Cardiac muscle cell (in vitro differentiated cells and primary cell): ENCODE measurements around the gene TIGD2. TPM values are rescaled to one million over a fixed set of nuclear protein-coding genes. Genes with fewer than 3 reads are reported as not detected.

Experiments used
- DNase-seq, 2 donors: peaks; one replicate each; pipeline versions ENCODE4 v3.0.0 to v3.0.0-alpha.2; 2010 to 2017; ENCODE audit warnings: low read depth in 1 of 2, low spot score in 1 of 2
- H3K27ac ChIP-seq: fragments of 200-600 bp; sonication (generic); 2 replicates; pipeline ENCODE4 v1.5.1; 2016
- H3K27me3 ChIP-seq: fragments of 200-600 bp; sonication (generic); 2 replicates; pipeline ENCODE4 v1.6.0; 2016; ENCODE audit warnings: control low read depth
- H3K36me3 ChIP-seq: fragments of 200-600 bp; sonication (generic); 2 replicates; pipeline ENCODE4 v1.5.1; 2016; ENCODE audit warnings: control low read depth
- H3K4me1 ChIP-seq: fragments of 200-600 bp; sonication (generic); 2 replicates; pipeline ENCODE4 v1.8.1; 2017; ENCODE audit warnings: low read depth, mild to moderate bottlenecking, mixed run types
- H3K4me3 ChIP-seq: fragments of 200-600 bp; sonication (generic); 2 replicates; pipeline ENCODE4 v1.5.1; 2016; ENCODE audit warnings: mild to moderate bottlenecking
- H3K9me3 ChIP-seq: fragments of 200-600 bp; sonication (generic); 2 replicates; pipeline ENCODE4 v1.5.1; 2017; ENCODE audit warnings: low read depth, mild to moderate bottlenecking, control low read depth
- CTCF ChIP-seq: IDR thresholded peaks from 2 replicates; pipeline ENCODE4 v1.5.1; 2012; ENCODE audit warnings: low read depth, mild to moderate bottlenecking, low read length
- polyA plus RNA-seq: library from polyadenylated mRNA; unstranded; fragments of >200 nt; fragmentation: Nextera tagmentation; extraction: Ambion mirVana; gene quantifications from 2 replicates; pipeline ENCODE4 v1.2.1, GENCODE V29; 2016
- total RNA-seq: library from RNA; depleted of rRNA; stranded (reverse); fragments of >200 nt; gene quantifications from 2 replicates; pipeline ENCODE4 v1.2.3, GENCODE V29; 2016

TIGD2 gene
- total and polyA plus RNA-seq, 2 experiments from 2014 or later: 5.4 to 14.0 TPM

GRCh38 chr4:89110541-89110985 lies 770 bp upstream of the TIGD2 start:
- H3K36me3 ChIP-seq: no peaks in the 10 kb centered on the region
- TF ChIP-seq CTCF: no peak
- peak overlapping the region; percentile 50 for H3K4me3 ChIP-seq
- no peak overlapping the region for H3K27ac ChIP-seq
- H3K27me3 ChIP-seq: peaks cover 18% of the 10 kb centered on the region
- no peaks in the 10 kb centered on the region for H3K9me3 ChIP-seq
- peaks cover 7% of the 10 kb centered on the region for H3K4me1 ChIP-seq
- DNase-seq: no peak

- peak; percentile 35 to 97 for DNase-seq
- Histone ChIP-seq H3K4me3 (peak overlapping the region; percentile 50), H3K27ac (peak overlapping the region; percentile 32), H3K36me3 (no peaks in the 10 kb centered on the region), H3K4me1 (peaks cover 7% of the 10 kb centered on the region), H3K27me3 (peaks cover 18% of the 10 kb centered on the region), H3K9me3 (no peaks in the 10 kb centered on the region)
- TF ChIP-seq CTCF: no peak
Measured at GRCh38 chr4:89111833-89112563, 665 bp downstream of the TIGD2 start.

GRCh38 chr4:89113415-89113814 lies 2.1 kb downstream of the TIGD2 start:
- no peak for DNase-seq
- Histone ChIP-seq H3K27me3 (peaks cover 18% of the 10 kb centered on the region), H3K4me3 (no peak overlapping the region), H3K36me3 (no peaks in the 10 kb centered on the region), H3K4me1 (peaks cover 7% of the 10 kb centered on the region), H3K9me3 (no peaks in the 10 kb centered on the region), H3K27ac (no peak overlapping the region)
- TF ChIP-seq CTCF: no peak

- Histone ChIP-seq H3K4me1 (peaks cover 7% of the 10 kb centered on the region), H3K36me3 (no peaks in the 10 kb centered on the region), H3K9me3 (no peaks in the 10 kb centered on the region), H3K4me3 (no peak overlapping the region), H3K27me3 (peaks cover 18% of the 10 kb centered on the region), H3K27ac (no peak overlapping the region)
- no peak for DNase-seq
- TF ChIP-seq CTCF: no peak
Measured at GRCh38 chr4:89114100-89114499, 2.8 kb downstream of the TIGD2 start.

GRCh38 chr4:89117115-89117514 lies 5.8 kb downstream of the TIGD2 start:
- Histone ChIP-seq H3K27ac (no peak overlapping the region), H3K27me3 (no peaks in the 10 kb centered on the region), H3K4me1 (peaks cover 7% of the 10 kb centered on the region), H3K9me3 (no peaks in the 10 kb centered on the region), H3K36me3 (no peaks in the 10 kb centered on the region), H3K4me3 (no peak overlapping the region)
- no peak for TF ChIP-seq CTCF
- DNase-seq: no peak
